Skin epidermis (tissue), 12 donors: ENCODE results near the gene KIFC1.
A peak's percentile ranks its signal among the peaks of the same experiment; 100 is the strongest.

ENCODE experiments used
- H3K27ac ChIP-seq, 21 experiments: fragments of 200-600 bp; sonication (generic) in 11 of 21; one replicate each; pipeline ENCODE4 v1.5.0; 2020; ENCODE audit warnings: mild to moderate bottlenecking in 3 of 21, inconsistent platforms in 2 of 21, moderate library complexity in 2 of 21
- H3K4me3 ChIP-seq, 7 experiments: fragments of 200-600 bp; sonication (generic) in 2 of 7; one replicate each; pipeline ENCODE4 v1.5.0; 2020; ENCODE audit warnings: inconsistent platforms in 2 of 7, mild to moderate bottlenecking in 2 of 7, moderate library complexity in 1 of 7

KIFC1 gene

DNA sequence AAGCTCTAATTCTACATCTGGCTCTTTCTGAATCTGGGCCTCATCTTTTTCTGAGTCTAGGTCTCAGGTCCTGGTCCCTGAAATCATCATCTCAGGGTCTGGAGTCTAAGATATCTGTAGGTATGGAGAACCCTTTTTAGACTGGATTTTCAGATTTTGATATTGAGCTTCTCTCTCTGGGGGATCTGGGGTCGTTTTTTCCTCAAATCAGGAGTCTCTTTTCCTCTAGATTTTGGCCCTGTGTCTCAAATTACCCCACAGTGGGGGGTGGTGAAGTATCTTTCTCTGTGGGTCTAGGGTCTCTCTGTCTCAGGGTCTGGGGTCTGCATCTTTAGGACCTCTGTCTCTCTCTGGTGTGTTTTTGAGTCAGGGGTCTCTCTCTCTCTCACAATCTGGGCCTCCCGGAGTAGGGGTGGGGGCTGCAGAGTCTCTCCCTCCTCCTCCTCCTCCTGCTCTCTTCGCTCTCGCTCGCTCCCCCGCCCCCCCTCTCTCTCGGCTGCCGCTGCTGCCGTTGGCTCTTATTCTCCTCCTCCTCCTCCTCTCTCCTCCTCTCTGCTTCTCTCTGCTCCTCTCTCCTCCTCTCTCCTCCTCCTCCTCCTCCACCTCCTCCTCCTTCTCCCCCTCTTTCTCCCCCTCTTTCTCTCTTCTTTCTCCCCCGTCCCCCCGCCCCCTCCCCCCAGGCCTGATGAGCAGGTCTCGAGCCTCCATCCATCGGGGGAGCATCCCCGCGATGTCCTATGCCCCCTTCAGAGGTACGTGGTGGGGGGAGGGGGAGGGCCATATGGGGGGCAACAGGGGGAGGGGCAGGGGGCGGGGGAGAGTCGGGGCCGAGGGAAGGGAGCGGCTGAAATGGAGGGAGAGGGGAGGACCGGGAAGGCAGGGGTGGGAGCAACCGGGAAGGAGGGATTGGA lies 28.2 kb downstream of the KIFC1 start, which contains the start of gene SYNGAP1:
TSS of gene SYNGAP1 (plus strand) at position 486 of the 911 bp plus-strand sequence. CDS start at position 686, 200 bp downstream.
- peak within 1 kb of the TSS in 20 of 21 experiments; percentile 17 to 96 (median 92) for H3K27ac ChIP-seq
- H3K4me3 ChIP-seq = peak within 1 kb of the TSS in 6 of 7 experiments; percentile 7 to 52 (median 19)

DNA sequence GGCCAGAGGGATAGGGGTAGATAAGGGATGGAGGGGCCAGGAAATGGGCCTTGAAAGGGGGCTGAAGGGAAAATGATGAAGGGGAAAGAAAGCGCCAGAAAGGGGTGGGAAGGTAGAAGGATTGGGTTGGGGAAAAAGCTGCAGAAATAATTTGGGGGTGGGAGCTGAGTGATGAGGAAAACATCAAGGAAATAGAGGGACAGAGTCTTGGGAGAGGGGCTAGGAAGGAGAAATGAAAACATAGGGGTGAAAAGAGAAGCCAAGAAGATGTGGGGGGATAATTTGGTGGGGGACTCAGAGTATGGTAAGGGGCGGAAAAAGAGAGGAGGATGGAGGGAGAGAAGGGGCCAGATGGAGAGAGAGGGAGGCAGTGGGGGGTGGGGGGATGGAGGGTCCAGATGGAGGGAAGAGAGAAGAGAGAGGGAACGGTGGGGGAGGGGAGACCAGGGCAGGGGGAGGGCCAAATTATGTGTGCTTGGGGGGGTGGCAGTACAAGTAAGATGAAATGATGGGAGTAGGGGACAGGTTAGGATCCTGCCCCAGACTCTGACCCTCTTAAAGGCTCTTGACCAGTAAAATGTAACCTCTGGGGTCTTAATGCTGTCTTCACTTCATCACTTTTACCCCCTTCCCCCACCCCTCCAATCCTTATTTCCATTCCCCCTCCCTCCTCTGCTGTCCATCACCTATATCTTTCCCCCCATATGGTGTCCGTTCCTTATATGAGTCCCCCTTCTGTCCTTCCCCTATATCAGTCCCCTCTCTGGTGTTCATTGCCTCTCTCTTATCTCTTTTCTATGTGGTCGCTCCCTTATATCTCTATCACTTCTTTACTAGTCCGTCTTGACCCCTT lies 29.1 kb downstream of the KIFC1 start:
- H3K27ac ChIP-seq = peak overlapping the region in 17 of 21 experiments; percentile 1 to 94 (median 66)
- H3K4me3 ChIP-seq = peak overlapping the region in 6 of 7 experiments; percentile 7 to 34 (median 19)

DNA sequence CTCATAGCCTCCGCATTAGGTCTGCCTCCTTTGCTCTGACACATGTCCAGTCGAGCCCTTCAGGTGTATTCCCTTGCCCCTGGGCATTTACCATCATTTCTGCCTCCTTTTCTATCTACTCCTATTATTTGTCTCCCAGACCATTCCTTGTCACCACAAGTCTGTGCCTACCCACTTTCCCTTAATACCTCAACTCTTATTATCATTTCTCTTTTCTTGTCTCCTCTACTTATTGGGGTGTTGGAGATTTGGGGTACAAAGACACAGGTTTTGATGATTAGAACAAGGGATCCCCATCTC lies 29.7 kb downstream of the KIFC1 start:
- Histone ChIP-seq H3K4me3 (no peak overlapping the region), H3K27ac (peak overlapping the region in 1 of 21 experiments; percentile 71)

DNA sequence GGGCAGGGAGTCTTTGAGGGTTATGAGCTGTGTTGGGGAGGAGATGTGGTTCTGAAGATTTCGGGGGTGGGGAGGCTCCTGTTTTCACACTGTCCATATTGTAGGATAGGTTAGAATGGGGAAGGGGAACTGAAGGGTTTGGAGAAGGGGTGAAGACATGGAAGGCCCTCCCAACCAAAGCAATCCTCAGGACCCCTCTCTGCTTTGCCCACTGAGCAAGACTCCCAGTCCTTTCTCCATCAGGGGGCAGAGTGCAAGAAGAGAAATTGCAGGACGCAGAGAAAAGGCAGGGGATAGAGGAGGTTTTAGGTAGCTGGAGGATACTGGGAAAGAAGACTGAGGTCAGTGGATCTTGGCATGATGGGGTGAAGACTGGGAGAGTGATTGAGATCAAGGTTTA lies 32.2 kb downstream of the KIFC1 start:
- peak overlapping the region in 1 of 21 experiments; percentile 97 for H3K27ac ChIP-seq
- no peak overlapping the region for H3K4me3 ChIP-seq

DNA sequence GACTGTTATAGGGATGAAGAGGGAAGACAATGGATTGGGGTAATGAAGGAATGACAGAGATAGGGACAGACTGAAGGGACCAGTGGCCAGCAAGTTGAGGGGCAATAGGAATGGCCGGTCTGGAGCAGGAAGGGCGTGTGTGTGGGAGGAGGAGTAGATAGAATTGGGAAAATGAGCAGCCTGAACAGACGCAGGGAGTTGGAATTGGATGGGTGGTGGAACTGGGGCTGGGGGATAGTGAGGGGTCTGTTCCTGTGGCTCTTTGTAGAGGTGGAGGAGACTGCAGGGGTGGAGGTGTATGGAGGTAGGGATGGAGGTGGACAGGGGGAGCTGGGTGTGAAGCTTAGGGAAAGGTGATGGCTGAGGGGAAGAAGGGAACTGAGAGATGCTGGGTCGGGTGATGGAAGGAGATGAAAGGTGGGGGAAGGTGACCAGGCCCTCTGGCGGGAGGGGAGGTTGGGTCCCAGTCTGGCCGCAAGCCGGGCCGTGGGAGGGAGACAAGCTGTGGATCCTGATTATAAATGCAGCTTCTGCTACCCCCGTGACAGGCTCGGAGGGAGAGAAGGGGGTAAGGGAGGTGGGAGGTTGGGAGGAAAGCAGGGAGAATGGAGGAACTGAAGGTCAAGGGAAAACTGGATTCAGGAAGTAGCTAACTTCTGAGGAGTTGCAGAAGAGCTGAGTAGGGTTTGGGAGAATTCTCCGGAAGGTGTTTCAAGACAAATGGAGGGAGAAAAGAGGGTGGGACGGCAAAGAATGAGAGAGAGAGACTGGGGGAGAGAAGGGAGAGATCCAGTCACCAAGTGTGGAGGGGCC lies 33.4 kb downstream of the KIFC1 start:
- H3K27ac ChIP-seq = peak overlapping the region; percentile 71 to 97 (median 92)
- H3K4me3 ChIP-seq = peak overlapping the region; percentile 44 to 69 (median 51)

DNA sequence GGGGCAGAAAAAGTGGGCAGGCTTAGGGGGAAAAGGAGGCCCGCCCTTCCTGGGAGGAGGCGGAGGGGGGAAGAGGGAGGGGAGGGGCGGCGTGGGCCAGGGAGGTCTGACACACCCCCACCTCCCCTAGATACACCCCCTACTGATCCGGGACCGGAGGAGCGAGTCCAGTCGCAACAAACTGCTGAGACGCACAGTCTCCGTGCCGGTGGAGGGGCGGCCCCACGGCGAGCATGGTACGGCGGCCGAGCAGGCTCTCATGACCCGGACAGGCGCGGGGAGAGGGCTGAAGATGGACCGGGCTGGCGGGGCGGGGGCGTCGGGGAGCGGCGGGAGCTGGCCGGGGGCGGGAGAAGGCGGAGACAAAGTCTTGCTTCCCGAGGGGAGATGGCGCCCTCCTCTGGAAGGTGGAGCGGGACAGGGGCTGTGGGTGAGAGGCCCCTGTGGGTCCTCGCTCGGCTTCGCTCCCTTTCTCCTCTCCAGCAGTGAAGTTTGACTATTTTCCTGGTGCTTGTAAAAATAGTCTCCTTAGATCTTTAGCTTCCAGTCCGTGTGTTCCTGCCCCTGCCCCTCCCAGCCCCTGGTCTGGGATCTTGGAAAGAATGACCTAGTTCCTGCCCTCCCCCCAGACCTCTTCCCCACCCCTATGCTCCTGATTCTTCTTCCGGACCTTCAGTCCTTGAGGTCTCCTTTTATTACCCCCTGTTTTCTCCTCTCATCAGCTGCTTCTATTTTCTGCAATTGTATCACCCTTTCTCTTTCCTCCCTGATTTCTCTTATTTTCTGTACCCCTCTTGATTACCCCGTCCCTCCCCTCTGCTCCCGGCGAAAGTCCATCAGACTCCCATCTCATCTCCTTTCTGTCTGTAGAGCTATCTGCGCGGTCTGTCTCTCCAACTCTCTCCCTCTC lies 34.3 kb downstream of the KIFC1 start:
- H3K27ac ChIP-seq = peak overlapping the region; percentile 71 to 97 (median 92)
- H3K4me3 ChIP-seq = peak overlapping the region; percentile 44 to 69 (median 51)

DNA sequence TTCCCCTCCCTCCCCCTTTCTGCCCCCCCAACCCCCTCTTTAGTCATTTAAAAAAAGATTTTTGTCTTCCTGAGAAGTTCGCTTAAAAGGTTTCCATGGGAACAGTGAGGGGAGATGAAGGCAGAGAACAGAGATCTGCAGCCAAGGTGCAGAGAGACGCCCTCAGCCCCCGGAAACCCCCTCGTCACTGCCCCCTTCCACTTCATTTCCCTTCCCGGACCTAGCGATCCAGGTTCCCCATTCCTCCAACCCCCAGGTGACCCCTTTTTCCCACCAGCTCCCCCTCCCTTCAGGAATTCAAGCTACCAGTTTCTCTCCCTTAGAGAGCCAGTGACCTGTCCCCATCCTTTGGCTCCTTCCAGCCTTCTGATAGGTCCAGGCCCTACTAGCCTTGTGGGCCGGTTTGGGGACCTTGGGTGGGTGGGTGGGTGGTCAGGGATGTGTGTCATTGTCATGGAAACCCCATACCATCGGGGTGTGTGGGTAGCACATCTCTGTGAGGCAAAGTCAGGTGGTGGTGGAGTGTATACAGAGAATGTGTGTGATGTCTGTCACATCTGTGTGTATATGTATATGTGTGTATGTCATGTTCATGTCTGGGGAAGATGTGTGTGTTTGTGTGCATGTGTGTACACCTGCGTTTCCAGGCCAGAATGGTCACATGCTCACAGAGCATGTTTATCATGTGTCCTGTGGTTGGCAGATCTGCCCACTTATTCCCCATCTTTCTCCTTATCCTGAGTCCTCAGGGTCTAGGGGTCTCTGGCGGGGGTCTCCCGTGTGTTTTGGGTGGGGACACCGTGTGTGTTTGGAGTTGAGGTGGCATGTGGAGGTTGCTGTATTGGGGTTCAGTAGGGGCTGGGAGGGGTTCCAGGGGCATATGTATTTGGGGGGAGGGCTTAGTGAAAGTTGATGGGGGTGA lies 35.2 kb downstream of the KIFC1 start:
- Histone ChIP-seq H3K27ac (peak overlapping the region in 19 of 21 experiments; percentile 71 to 97 (median 93)), H3K4me3 (peak overlapping the region; percentile 44 to 69 (median 51))

DNA sequence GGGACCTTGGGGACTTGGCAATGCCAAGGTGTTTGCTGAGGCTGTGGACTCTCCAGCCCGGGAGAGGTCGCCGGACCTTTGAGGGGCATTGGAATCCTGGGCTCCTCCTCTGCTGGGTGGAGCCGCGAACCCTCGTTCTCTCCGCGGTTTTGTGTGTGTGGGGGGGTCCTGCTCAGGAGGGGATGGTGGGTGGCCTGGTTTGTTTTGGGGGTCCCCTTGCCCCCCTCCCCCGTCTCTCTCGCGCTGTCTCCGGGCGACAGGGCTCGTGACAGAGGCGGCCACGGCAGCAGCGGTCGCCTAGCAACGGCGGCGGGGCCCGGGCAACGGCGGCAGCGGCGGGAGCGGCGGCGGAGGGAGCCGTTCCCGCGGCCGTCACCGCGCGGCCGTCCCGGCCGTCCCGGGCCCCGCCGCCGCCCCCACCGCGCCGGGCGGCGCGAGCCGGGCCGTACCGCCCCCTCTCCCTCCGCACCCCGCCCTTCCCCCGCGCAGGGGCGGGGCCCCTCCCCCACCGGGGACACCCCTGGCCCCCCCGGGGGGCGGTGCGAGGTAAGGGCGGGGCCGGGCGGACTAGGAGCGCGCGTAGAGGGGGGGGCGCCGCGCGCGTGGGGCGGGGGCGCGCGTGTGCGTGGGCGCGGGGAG lies 36.1 kb downstream of the KIFC1 start:
- Histone ChIP-seq H3K4me3 (peak overlapping the region; percentile 31 to 53 (median 51)), H3K27ac (peak overlapping the region in 20 of 21 experiments; percentile 31 to 95 (median 85))

DNA sequence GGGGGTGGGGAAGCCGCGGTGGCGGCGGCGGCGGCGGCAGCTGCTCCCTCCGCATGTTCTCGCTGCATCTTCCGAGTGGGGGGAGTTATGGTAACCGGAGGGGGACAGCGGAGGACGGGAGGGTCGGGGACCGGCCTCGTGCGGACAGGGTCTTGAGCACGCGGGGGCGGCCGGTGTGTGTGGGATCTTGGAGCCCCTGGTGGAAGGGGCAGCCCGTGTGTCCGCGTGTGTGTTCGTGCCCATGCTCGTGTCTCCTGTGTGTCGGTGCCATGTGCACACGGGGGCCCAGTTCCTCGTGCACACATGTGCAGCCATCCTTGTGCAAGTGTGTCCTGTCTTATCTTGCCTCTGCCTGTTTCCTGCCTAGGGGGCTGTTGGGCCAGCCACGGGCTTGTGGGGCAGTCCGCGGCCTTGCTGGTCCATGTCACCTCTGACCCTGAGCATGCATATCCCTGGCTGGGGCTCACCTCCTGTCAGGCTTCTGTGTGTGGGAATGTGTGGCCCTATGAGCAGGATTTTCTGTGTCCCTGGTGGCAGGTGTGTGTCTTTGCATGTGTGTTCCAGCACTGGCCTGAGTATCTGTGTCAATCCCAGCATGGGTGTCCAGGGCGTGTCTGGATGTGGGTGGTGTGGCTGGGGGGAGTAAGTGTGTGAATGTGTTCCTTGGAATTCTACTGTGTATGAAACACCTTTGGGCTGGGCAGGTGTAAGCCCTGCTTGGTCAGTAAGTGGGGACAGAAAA lies 36.8 kb downstream of the KIFC1 start:
- Histone ChIP-seq H3K27ac (peak overlapping the region in 20 of 21 experiments; percentile 31 to 95 (median 81)), H3K4me3 (peak overlapping the region; percentile 20 to 53 (median 51))

DNA sequence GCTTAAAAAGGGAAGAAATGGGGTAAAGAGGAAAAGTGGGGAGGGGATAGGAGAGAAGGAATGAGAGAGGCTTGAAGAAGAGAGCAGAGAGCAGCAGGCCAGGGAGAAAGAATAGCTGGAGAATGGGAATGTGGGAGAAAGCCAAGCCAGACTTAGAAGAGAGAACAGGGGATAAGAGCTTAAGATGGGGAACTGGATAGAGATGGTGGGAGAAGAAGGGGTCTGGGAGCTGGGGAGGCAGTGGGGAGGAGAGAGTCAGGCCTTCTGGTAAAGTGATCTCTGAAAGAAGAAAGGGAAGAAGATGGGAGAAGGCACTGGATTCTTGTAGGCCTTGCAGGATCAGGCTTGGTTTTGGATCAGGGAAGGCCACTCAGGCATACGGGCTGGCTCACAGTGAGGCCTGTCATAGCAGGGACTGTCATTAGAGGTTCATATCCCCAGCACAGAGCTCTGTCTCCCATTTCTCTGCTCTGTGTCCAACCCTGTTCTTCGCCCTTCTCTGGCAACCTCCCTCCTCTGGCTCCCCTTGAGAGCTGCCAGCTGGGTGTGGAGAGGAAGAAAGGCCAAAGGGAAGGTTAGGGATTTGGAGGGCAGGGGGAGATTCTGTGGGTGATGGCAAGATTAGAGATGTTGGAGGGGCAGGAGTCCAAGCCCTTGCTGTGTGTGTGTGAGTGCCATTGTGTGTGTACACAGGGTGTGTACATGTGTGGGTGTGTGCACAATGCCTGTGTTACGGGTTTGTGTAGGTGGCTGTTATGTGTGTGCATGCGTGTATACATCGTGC lies 37.5 kb downstream of the KIFC1 start:
- Histone ChIP-seq H3K4me3 (no peak overlapping the region), H3K27ac (peak overlapping the region in 20 of 21 experiments; percentile 13 to 95 (median 81))

DNA sequence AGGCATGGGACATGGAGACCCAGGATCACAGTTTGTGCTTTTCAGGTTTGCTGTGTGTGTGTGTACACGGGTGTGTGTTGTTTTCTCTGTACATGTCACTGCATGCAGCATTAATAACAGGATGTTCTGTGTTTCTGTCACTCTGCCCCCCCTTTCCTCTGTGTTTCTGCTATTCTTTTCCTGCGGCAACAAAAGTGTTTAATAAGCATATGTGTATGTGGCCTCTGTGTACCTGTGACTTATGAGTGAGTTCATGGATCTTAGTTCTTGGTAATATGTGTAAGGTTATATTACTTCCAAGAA lies 38.1 kb downstream of the KIFC1 start:
- peak overlapping the region in 11 of 21 experiments; percentile 59 to 94 (median 83) for H3K27ac ChIP-seq
- no peak overlapping the region for H3K4me3 ChIP-seq

DNA sequence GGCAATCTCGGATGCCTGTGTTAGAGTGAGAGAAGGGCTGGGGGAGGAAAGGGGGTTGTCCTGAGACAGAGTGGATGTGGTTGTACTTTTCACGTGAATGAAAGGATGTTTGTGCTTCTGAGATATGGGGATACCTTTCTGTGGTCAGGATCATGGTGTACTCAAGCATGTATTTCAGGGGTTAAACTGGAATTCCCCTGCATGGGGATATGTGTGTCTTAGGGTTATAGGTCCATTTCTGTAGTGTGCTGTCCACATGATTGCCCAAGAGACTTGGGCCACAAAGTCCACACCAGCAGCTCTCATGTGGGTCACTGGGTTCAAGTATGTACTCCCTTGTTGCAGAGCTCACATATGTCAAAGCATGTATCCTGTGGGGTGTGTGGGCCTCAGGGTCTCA lies 38.7 kb downstream of the KIFC1 start:
- peak overlapping the region in 5 of 21 experiments; percentile 46 to 87 (median 82) for H3K27ac ChIP-seq
- H3K4me3 ChIP-seq = no peak overlapping the region

DNA sequence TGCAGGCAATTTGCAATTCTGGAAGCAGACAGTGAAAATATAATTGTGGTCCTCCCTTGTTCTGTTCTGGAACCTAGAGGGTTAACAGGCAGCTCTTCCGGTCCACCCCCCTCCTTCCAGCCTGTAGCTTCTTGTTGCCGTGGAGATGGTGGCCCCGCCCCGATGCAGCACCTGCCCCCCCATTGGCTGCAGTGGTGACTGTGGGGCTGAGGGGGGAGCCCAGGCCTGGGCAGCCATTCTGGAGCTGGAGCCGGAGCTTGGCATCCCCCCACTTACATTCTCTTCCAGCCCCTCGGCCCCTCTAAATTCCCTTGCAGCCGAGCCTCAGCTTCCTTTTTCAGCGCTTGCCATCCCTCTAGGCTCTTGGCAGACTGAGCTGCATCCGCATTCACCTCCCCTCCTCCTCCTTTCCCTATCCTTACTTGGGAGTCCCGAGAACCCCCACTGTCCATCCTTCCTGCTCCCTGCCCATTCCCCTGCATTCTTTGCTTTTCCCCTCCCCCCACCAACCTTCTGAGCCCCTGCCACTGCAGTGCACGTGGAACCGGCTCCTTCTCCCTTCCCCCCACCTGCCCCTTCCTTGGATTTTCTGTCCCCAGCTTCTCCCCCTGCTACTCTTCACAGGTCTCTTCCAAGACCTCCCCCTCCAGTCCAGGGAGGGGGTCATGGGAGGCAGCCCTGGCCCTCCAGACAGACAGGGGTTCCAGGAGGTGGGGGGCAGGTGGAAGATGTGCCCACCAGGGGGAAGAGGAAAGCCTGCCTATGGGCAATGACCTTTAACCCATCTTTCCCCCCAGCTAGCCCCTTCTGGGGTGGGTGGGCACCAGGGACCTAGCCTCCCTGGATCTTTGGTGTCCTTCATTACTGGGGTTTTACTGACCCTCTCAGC lies 39.6 kb downstream of the KIFC1 start:
- no peak overlapping the region for H3K4me3 ChIP-seq
- H3K27ac ChIP-seq = peak overlapping the region in 7 of 21 experiments; percentile 13 to 84 (median 30)

DNA sequence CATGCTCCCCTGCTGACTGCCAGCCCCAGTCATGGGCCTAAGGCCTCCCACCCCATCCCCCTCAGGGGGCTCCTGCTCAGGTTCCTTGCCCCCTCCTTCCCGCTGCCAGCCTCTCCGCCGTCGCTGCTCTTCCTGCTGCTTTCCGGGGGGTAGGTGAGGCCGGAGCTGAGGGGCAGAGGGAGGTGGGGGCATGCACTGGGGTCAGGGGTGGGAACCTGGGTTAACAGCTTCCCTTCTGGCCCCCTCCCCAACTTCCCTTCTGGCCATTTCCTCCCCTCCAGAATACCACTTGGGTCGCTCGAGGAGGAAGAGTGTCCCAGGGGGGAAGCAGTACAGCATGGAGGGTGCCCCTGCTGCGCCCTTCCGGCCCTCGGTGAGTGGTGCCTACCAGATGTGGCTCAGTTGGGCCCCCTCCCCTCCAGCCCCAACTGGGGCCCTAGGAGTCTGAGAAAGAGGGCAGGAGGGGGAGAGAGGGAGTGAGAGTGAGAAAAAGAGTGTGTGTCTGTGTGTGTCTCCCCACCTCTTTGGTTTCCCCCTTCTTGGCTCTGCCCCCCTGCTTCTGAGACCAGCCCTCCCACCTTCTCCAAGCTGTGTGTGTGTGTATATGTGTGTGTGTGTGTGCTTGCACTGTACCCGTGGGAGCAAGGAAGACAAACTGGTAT lies 40.4 kb downstream of the KIFC1 start:
- no peak overlapping the region for H3K4me3 ChIP-seq
- peak overlapping the region in 5 of 21 experiments; percentile 22 to 40 (median 30) for H3K27ac ChIP-seq
